NCI-H1105 (cell line): Measurements from ENCODE around the gene ACTN1.

ENCODE experiments used
- DNase-seq: peaks from one replicate; lab custom pipeline; 2025; lab: John Stamatoyannopoulos, UW

Gene ACTN1

GRCh38 chr14:68936476-68936875, 42.6 kb downstream of the ACTN1 start:
- DNase-seq: no peak

- no peak for DNase-seq
Observed at GRCh38 chr14:68935761-68936214, 43.3 kb downstream of the ACTN1 start.

- DNase-seq: no peak
Observed at GRCh38 chr14:68934066-68934465, 45.0 kb downstream of the ACTN1 start.

- no peak for DNase-seq
Observed at GRCh38 chr14:68932686-68933085, 46.4 kb downstream of the ACTN1 start.

DNA sequence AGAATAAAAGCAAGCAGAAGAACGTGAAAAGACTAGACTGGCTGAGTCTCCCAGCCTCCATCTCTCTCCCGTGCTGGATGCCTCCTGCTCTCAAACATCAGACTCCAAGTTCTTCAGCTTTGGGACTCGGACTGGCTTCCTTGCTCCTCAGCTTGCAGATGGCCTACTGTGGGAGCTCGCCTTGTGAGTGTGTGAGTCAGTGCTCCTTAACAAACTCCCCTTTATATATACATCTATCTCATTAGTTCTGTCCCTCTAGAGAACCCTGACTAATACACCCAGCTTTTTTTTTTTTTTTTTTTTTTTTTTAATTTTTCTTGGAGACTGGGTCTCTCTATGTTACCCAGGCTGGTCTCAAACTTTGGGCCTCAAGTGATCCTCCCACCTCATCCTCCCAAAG, 46.9 kb downstream of the ACTN1 start:
- no peak for DNase-seq

DNA sequence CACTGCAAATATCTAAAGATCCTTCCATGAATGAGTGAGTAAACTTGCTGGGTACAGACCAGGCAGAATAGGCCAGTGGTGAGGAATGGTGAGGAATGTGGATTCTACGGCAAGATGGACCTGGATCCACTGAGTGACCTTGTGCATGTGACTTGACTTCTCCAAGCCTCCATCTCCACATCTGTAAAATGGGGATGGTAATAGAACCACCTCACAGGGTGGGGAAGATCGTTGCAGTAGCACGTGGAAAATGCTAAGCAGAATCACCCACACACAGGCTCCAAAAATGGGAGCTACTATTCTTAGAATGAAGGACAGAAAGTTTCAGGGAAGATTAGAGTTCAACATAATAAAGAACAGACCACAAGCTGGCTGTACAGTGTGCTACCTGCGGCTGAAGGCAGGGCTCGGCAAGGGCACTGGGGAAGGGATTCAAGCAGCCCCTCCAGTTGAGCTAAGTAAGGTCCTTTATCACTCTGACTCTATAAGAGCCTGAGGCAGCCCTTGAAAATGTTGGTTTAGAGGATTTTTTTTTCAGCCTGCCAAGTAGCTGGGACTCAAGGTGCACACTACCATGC, 47.5 kb downstream of the ACTN1 start:
- DNase-seq: no peak

- DNase-seq: no peak
Observed at GRCh38 chr14:68931063-68931462, 48.0 kb downstream of the ACTN1 start.

DNA sequence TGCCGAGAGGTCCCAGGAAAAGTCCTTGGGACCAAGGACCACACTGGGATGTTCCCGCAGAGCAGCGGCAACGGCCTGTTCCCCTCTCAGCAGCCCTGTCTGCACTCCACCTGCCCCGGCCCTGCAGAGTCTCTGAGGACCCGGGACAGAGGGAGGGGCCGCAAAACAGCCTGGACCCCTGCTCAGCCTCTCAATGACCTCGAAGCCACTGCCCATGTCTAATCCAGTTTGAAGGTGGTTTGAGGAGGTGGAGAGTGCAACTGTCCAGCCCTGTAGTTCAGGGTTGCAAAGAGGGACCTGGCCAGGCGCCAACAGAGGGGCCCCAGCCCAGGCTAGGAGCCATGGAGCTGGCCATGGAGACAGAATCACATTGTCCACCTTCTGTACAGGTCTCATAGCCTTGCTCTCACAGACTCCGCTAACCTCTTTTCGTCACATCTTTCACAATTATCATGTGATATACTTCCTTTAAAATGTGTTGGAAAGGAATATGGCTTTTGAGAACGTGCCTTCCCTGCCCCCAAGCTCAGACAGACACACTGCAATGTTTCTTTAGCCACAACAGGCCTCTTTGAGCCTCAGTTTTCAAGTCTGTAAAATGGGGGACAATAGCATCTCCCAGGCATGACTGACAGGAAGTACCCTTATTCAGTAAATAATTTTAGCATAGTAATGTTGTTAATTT, 49.3 kb downstream of the ACTN1 start:
- no peak for DNase-seq

- DNase-seq: no peak
Observed at GRCh38 chr14:68928770-68929550, 50.1 kb downstream of the ACTN1 start.

GRCh38 chr14:68927956-68928675, 51.0 kb downstream of the ACTN1 start:
- DNase-seq: no peak

DNA sequence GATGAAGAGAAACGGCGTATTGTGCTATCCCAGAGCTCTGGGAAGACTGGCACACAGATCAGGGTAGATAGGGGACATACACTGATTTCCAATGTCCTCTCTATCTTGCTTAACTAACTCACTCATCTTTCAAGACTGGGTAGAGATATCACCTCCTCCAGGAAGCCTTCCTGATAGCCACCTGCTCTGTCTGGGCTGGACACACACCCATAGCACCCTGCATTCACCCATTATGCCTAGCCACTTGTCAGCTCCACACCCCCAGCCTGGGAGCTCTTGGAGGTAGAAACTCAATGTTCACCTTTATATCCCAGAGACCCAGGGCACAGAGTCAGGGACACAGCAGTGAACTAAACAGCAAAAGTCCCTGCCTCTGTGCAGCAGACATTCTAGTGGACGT, 52.0 kb downstream of the ACTN1 start:
- no peak for DNase-seq

DNA sequence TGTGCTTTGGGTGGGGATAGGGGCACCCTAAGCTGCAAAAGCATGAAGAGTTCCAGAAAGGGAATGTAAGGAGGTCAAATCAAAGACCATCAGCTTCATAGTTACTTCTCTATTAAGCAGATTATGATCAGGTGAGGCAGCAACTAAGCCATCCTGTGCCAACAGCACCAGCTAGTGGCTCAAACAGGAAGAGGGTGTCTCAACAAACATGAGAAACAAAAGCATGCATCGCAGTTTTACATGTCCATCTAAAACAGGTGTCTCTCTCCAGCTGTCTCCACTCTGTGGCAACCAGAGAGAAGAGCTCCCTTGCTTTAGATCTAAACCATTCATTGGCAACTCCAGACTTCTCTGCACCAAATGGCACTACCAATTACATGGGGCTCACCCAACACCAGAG, 52.9 kb downstream of the ACTN1 start:
- DNase-seq: no peak

DNA sequence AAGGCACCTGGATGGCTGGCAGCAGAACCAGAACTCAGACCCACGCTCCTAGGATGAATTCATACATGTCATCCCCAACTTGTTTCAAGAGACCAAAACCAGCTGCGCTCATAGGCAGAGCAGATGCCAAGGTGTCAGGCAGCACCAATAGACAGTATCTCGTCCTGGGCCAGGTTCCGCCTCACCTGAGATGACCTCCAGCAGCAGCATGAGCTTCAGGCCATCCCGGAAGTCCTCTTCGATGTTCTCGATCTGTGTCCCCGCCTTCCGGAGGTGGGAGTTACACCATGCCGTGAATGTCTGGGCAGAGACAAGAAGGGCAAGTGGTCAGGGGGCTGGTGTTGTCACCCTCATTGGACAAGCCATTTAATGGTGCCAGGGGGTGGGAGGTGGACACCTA, 53.7 kb downstream of the ACTN1 start:
- no peak for DNase-seq

- DNase-seq: no peak
Observed at GRCh38 chr14:68924186-68925158, 54.6 kb downstream of the ACTN1 start.

DNA sequence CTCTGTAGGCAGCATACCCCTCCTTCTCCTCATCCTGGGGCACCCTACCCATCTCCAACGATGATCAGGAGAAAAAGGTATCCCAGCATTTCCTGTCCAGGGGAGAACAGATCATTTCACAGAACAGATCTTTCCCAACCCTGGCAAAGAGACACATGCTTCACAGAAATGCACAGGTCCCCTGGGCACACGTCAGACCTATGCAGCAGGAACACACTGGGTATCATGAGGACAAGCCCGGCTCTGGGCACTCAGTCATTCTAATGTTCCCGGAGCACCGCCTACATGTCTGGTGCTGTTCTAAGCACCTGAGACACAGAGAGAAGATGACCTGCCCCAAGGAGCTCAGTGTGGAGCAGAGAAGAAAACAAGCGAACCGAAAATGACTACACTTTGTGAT, 56.2 kb downstream of the ACTN1 start:
- no peak for DNase-seq

- no peak for DNase-seq
Observed at GRCh38 chr14:68922201-68922621, 56.9 kb downstream of the ACTN1 start.

DNA sequence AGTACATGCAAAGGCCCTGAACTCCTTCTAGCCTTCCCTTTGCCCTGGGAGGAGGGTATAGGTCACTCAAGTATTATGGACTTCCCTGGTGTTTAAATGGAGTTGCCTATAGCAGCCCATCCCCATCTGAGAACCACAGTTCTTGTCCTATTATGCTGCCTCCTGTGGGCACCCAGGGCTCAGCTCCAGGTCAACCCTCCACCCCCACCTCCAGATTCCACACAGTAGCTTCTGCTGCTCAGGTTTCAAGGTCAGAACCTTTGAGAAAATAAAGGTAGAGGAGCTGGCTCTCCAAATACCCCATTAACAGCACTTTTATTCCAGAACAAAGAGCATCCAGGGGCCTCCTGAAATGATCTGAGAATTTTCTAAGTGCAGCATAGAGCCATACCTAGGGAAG, 57.4 kb downstream of the ACTN1 start:
- no peak for DNase-seq

GRCh38 chr14:68921049-68921448, 58.1 kb downstream of the ACTN1 start:
- DNase-seq: no peak

- DNase-seq: no peak
Observed at GRCh38 chr14:68919129-68919927, 59.8 kb downstream of the ACTN1 start.

DNA sequence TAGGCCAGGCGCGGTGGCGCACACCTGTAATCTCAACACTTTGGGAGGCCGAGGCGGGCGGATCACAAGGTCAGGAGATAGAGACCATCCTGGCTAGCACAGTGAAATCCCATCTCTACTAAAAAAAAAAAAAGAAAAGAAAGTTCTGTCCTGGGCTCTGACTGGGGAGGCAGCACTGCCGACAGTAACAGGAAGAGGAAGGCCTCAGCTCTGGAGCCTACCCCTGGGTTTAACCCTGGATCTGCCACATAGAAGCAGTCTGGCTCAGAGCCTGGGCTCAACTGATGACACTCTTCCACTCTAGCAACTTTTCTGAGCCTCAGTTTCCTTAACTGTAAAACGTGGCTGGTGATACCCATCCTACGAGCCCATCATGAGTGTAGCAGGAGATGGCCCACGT, 60.5 kb downstream of the ACTN1 start:
- DNase-seq: no peak
